Neural cell (in vitro differentiated cells): ENCODE results near the gene CHRNA4. TPM values are rescaled to one million over a fixed set of nuclear protein-coding genes. Genes with fewer than 3 reads are reported as not detected.

ENCODE experiments used
- H2AFZ ChIP-seq: fragments of 200-600, 300-800 bp; sonication (generic), shearing (Covaris generic); 2 replicates; pipeline ENCODE4 v1.6.0; 2014; ENCODE audit warnings: low read depth, mild to moderate bottlenecking, antibody characterized with exemption, low read length, moderate library complexity
- H3F3A ChIP-seq: fragments of 200-600 bp; shearing (Covaris generic); 2 replicates; pipeline ENCODE4 v1.6.1; 2016; ENCODE audit warnings: mild to moderate bottlenecking, moderate library complexity, mixed read lengths, antibody characterized with exemption, low read length; ENCODE audit not compliant: insufficient read depth, poor library complexity, severe bottlenecking
- H3K27ac ChIP-seq: fragments of 200-600, 300-800 bp; sonication (generic), shearing (Covaris generic); 2 replicates; pipeline ENCODE4 v1.5.1; 2014; ENCODE audit warnings: mild to moderate bottlenecking, low read length, moderate library complexity
- H3K27me3 ChIP-seq: fragments of 300-800, 200-600 bp; sonication (generic), shearing (Covaris generic); 2 replicates; pipeline ENCODE4 v1.6.0; 2014; ENCODE audit warnings: mild to moderate bottlenecking, low read depth, low read length, moderate library complexity; ENCODE audit not compliant: insufficient read depth
- H3K36me3 ChIP-seq: fragments of 300-800, 200-600 bp; sonication (generic), shearing (Covaris generic); 2 replicates; pipeline ENCODE4 v1.5.1; 2014; ENCODE audit warnings: mild to moderate bottlenecking, antibody characterized with exemption, low read length, moderate library complexity; ENCODE audit not compliant: insufficient read depth
- H3K4me2 ChIP-seq: fragments of 300-800, 200-600 bp; sonication (generic), shearing (Covaris generic); 2 replicates; pipeline ENCODE4 v1.6.0; 2014; ENCODE audit warnings: mild to moderate bottlenecking, low read length
- H3K4me3 ChIP-seq: fragments of 300-800, 200-600 bp; sonication (generic), shearing (Covaris generic); 2 replicates; pipeline ENCODE4 v1.5.1; 2014; ENCODE audit warnings: mild to moderate bottlenecking, low read length, moderate library complexity
- H3K79me2 ChIP-seq: fragments of 200-600 bp; shearing (Covaris generic); replicated peaks from 2 replicates; pipeline ENCODE4 v1.6.0; 2014; ENCODE audit warnings: mild to moderate bottlenecking, low read length, moderate library complexity; ENCODE audit not compliant: insufficient read depth
- H3K9ac ChIP-seq: fragments of 300-800, 200-600 bp; sonication (generic), shearing (Covaris generic); 2 replicates; pipeline ENCODE4 v1.6.1; 2016; ENCODE audit warnings: mild to moderate bottlenecking, low read length, mixed read lengths
- H3K9me2 ChIP-seq: fragments of 200-600 bp; shearing (Covaris generic); 2 replicates; pipeline ENCODE4 v1.6.1; 2016; ENCODE audit warnings: mild to moderate bottlenecking, low read length, mixed read lengths; ENCODE audit not compliant: insufficient read depth
- H3K9me3 ChIP-seq: fragments of 200-600, 300-800 bp; sonication (generic), shearing (Covaris generic); 2 replicates; pipeline ENCODE4 v1.6.1; 2016; ENCODE audit warnings: mild to moderate bottlenecking, mixed run types, low read length, moderate library complexity, mixed read lengths
- H4K20me1 ChIP-seq: fragments of 200-600 bp; shearing (Covaris generic); 2 replicates; pipeline ENCODE4 v1.6.1; 2016; ENCODE audit warnings: mild to moderate bottlenecking, mixed run types; ENCODE audit not compliant: insufficient read depth
- EP300 ChIP-seq: fragments of 450-650 bp; conservative IDR thresholded peaks from 2 replicates; pipeline ENCODE4 v1.6.1; 2014; ENCODE audit warnings: antibody characterized with exemption, mild to moderate bottlenecking, moderate library complexity; ENCODE audit not compliant: poor library complexity, severe bottlenecking
- EZH2 ChIP-seq: fragments of 200-600, 300-800 bp; shearing (Covaris generic), sonication (generic); IDR thresholded peaks from 2 replicates; pipeline ENCODE4 v1.6.1; 2014; ENCODE audit warnings: antibody characterized with exemption, low read length, borderline replicate concordance, mild to moderate bottlenecking; ENCODE audit not compliant: insufficient read depth, poor library complexity, severe bottlenecking
- MXI1 ChIP-seq: fragments of 450-650 bp; conservative IDR thresholded peaks from 2 replicates; pipeline ENCODE4 v1.6.1; 2014; ENCODE audit warnings: antibody characterized with exemption, mild to moderate bottlenecking; ENCODE audit not compliant: poor library complexity, severe bottlenecking
- POLR2AphosphoS5 ChIP-seq: IDR thresholded peaks from 2 replicates; pipeline ENCODE4 v1.6.1; 2012
- RAD21 ChIP-seq: fragments of 450-650 bp; conservative IDR thresholded peaks from 2 replicates; pipeline ENCODE4 v1.6.1; 2014; ENCODE audit warnings: antibody characterized with exemption, mild to moderate bottlenecking, moderate library complexity
- REST ChIP-seq: IDR thresholded peaks from 2 replicates; pipeline ENCODE4 v1.6.1; 2012; ENCODE audit warnings: borderline replicate concordance
- SMC3 ChIP-seq: fragments of 450-650 bp; conservative IDR thresholded peaks from 2 replicates; pipeline ENCODE4 v1.6.1; 2014; ENCODE audit warnings: antibody characterized with exemption, mild to moderate bottlenecking, moderate library complexity; ENCODE audit not compliant: poor library complexity
- TAF1 ChIP-seq: IDR thresholded peaks from 2 replicates; pipeline ENCODE4 v1.6.1; 2012; ENCODE audit warnings: low read depth
- polyA plus RNA-seq: library from polyadenylated mRNA; depleted of rRNA; stranded (reverse); fragments of >200 nt; gene quantifications from 2 replicates; pipeline ENCODE4 v1.2.3, GENCODE V29; 2014
- TF ChIP-seq, protein P1 (sequence below): fragments of 450-650 bp; IDR thresholded peaks from 2 replicates; pipeline ENCODE4 v1.5.1; 2014; ENCODE audit warnings: antibody characterized with exemption, mild to moderate bottlenecking, moderate library complexity; ENCODE audit not compliant: poor library complexity, severe bottlenecking

CHRNA4 gene
- polyA plus RNA-seq, 1 donor from 2014 or later = 6.8 TPM

DNA sequence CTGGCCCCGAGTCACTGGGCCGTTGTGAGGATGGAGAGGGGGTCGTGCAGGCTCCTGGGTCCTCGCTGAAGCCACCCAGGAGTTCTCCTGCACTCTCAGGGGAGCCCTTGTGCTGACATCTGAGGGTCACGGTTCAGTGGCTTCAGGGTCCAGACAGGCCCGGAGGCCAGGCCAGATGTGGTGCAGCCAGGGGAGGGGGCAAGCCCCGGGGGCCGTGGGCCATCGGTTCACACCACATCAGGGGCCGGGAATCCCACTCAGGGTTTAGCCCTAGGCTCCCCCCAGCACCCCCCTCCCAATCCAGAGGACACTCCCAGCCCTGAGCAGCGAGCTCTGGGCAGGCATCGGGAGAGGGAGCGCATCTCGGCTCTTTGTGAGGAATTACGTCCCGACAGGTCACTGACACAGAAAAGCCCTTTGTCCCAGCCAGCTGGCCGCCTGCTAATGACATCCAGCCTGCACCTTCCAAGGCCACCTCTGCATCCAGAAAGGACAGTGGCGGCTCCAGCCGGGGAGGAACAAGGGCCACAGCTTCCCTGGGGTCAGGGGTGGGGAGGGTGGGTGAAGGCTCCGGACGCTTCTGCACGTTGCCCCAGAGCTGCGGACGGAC, 6.4 kb upstream of the CHRNA4 start:
- H2AFZ ChIP-seq = no peak overlapping the region
- H3K36me3 ChIP-seq = no peaks in the 10 kb centered on the region
- H3K4me2 ChIP-seq = no peak overlapping the region
- H3K9me2 ChIP-seq = no peaks in the 10 kb centered on the region
- peak overlapping the region; percentile 28 for H3K27ac ChIP-seq
- H3K9me3 ChIP-seq = no peaks in the 10 kb centered on the region
- TF ChIP-seq MXI1 = no peak
- no peak for TF ChIP-seq REST
- TF ChIP-seq POLR2AphosphoS5 = no peak
- TF ChIP-seq TAF1 = no peak
- TF ChIP-seq, protein P1, sequence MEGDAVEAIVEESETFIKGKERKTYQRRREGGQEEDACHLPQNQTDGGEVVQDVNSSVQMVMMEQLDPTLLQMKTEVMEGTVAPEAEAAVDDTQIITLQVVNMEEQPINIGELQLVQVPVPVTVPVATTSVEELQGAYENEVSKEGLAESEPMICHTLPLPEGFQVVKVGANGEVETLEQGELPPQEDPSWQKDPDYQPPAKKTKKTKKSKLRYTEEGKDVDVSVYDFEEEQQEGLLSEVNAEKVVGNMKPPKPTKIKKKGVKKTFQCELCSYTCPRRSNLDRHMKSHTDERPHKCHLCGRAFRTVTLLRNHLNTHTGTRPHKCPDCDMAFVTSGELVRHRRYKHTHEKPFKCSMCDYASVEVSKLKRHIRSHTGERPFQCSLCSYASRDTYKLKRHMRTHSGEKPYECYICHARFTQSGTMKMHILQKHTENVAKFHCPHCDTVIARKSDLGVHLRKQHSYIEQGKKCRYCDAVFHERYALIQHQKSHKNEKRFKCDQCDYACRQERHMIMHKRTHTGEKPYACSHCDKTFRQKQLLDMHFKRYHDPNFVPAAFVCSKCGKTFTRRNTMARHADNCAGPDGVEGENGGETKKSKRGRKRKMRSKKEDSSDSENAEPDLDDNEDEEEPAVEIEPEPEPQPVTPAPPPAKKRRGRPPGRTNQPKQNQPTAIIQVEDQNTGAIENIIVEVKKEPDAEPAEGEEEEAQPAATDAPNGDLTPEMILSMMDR = no peak
- no peak for TF ChIP-seq RAD21
- TF ChIP-seq EP300 = no peak
- TF ChIP-seq EZH2 = no peak
- TF ChIP-seq SMC3 = no peak
- H4K20me1 ChIP-seq = no peaks in the 10 kb centered on the region
- no peaks in the 10 kb centered on the region for H3K79me2 ChIP-seq
- no peak overlapping the region for H3K4me3 ChIP-seq
- no peaks in the 10 kb centered on the region for H3K27me3 ChIP-seq
- H3K9ac ChIP-seq = peak overlapping the region; percentile 5
- H3F3A ChIP-seq = no peaks in the 10 kb centered on the region

GRCh38 chr20:63366390-63367365, 5.5 kb upstream of the CHRNA4 start:
- Histone ChIP-seq H3K9me2 (no peaks in the 10 kb centered on the region), H3K4me3 (no peak overlapping the region), H3K36me3 (no peaks in the 10 kb centered on the region), H4K20me1 (no peaks in the 10 kb centered on the region), H3K27me3 (no peaks in the 10 kb centered on the region), H3K9me3 (no peaks in the 10 kb centered on the region), H3K79me2 (no peaks in the 10 kb centered on the region), H3K9ac (peak overlapping the region; percentile 5), H3K27ac (no peak overlapping the region), H3K4me2 (no peak overlapping the region), H3F3A (no peaks in the 10 kb centered on the region), H2AFZ (no peak overlapping the region)
- TF ChIP-seq EZH2 (no peak), TAF1 (no peak), EP300 (no peak), POLR2AphosphoS5 (no peak), SMC3 (no peak), RAD21 (no peak), MXI1 (no peak), REST (no peak)
- TF ChIP-seq, protein P1 = no peak
